GM18499 (cell line): ENCODE data around the gene OR13C3.
"Not testable (repeated sequence)": the region's sequence is repeated elsewhere in the genome, so short reads cannot be mapped to it uniquely, and the experiment has no call there.

ENCODE experiments used
- ATAC-seq: cut with Tn5 transposase; IDR thresholded peaks from one replicate; pipeline ENCODE4 v1.9.1; 2021; ENCODE audit warnings: moderate number of reproducible peaks; ENCODE audit not compliant: insufficient read depth, unreplicated experiment

Gene OR13C3

DNA sequence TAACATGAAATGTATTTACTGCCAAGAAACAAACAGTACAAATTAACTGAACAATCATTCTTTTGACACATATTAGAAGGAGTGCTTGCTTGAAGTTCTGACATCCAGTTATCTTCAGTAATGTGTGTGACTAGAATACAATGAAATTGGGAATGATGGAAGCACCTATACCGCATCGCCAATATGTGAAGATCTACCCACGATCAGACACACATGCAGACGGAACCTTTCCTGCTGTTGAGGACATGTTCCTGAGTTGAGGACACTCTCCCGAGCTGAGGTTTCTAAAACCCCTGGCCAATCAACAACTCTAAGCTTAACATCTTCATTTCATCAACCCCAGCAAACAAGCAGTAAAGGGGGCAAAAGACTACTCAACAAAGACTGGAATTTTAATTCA, at the start of gene OR13C3:
OR13C3 (minus strand) TSS at position 101 of the 400 bp plus-strand sequence. CDS start 133 bp downstream, outside the sequence.
- no peak for ATAC-seq

DNA sequence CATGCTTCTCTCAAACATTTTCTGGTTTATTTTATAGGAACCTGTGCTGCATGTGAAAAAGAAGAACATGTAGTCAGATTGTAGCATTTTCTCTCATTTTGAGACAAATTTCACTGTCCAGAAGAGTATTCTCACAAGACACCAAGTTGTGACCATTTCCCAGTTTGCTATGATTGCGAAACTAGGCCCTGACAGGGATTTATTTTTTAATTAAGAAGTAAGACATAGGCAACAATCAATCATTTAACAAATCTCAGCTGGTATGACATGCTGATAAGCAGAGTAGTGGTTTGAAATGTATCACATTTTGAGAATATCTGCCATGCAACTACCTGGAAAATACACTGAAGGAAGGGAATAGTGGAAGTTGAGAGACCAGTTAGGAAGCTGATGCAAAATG, 43.9 kb upstream of the OR13C3 start:
- ATAC-seq, result no peak

DNA sequence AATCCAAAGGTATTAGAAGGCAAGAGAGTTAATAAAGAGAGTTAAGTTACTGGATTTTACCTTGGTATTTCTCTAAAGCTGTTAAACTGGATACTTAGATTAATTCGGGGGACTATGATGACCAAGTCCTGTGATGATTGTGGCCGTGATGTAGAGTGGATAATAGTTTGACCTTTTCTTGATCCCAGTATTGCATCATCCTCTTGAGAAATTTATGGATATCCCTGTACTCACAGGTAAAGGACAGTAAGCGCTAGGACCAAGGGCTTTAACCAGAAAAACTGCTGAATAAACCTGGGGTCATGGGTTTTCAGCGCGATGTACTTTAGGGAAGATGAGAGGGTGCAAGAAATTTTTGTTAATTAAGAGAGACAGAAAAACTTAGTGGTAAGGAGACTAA, 40.6 kb upstream of the OR13C3 start:
- no peak for ATAC-seq

DNA sequence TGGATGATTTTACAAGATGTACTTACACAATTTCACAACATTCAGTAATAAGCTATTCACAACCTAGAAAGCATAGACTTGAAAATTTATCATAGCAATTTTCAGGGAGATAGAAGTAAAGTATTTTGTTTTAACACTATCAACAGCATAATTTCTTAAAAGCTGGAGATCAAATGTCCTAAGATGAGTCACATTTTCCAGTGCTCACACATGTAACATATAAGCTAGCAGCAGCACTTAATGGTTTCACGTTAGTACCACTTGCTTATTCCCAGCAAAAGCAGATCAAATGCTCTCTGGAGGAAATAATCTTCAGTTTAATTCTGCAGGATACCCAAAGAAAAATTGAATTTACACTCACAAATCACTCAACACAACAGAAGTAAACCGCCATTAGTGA, 38.8 kb upstream of the OR13C3 start:
- no peak for ATAC-seq

DNA sequence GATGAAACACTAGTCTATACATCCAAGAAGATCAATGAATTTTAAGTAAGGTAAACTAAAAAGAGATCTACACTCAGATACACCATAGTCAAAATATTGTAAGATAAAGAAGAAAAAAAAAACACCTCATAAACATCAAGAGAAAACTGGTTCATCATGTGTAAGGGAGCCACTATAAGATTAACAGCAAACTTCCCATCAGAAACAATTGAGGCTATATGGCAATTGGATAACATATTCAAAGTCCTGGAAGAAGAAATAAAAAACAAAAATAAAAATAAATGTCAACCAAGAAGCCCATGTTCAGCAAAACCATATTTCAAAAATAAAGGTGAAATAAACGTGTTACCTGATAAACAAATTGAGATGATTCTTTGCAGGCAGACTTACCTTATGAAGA, 36.0 kb upstream of the OR13C3 start:
- no peak for ATAC-seq

DNA sequence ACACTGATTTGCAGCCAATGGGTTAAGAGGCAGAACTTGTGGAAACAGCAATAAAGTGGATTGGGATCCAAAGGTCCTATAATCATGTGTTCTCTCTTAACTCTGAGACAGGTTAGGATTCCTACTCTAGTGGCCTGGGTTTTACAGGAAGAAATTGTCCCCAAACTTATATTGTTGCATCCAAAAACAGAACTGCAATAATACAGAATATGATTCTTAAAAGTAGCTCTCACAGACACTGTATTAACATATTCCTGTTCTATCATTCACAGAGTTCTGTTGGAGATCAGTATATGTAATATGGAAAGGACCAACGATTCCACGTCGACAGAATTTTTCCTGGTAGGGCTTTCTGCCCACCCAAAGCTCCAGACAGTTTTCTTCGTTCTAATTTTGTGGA, 32.2 kb upstream of the OR13C3 start, which contains the start of gene OR13C8:
OR13C8 (plus strand) TSS at position 301 of the 400 bp plus-strand sequence; CDS start at position 301, 0 bp downstream.
- no peak for ATAC-seq

DNA sequence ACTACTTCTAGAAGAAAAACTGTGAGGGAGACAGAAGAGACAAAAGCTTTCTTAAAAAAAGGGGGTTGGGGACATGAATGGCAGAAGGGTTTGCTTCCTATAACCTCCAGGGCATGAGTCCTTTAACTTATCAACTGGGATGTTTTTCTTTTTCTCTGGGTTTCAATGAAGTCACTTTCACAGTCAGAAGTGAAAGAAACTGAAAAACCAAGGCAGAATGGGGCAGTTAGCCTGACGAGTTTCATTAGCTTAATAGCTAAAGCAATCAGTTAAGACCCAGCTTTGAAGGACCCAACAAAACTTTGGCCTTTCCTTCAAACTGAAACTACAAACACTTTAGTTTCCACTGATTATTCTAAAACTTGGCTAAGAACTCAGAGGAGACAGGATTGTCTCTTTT, 27.7 kb upstream of the OR13C3 start:
- no peak for ATAC-seq

DNA sequence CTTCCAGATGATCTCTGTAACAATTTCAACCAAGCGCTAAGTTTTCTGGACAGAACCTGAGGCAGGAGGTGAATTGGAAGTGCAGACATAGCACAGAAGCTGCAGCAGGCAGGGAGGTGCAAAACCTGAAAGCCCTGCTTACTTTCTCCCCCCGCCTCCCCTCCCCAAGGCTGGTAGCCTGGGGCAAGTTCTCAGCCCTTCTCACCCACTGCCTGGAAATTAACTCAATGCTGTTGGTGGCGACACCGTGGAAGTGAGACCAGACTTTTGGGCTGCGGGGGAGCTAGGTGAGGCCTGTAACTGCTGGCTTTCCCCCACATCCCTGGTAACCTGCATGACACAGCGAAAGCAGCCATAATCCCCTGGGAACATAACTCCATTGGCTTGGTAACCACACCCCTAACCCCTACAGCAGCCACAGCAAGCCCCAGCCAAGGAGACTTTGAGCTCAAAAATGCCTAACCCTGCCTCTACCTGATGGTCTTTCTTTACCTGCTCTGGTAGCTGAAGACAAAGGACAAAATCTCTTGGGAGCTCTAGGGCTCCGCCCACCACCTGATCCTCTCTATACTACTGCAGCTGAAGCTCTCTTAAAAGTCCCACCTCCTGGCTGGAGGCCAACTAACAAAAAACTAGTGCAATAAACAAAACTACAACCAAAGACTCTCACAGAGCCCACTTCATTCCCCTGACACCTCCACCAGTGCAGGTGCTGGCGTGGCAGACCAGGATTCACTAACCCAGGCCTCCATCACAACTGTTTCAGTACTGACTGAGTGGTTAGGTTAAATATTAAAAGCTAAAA, 20.4 kb upstream of the OR13C3 start:
- no peak for ATAC-seq

DNA sequence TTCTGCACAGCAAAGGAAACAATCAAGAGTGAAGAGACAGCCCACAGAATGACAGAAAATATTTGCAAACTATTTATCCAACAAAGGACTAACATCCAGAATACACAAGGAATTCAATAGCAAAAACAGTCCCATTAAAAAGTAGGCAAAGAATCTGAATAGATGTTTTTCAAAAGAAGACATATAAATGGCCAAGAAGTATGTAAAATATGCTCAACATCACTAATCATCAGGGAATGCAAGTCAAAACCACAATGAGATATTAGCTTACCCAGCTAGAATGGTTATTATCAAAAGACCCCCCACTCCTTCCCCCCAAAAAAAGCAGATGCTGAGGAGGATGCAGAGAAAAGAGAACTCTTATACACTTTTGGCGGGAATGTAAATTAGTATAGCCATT, 18.9 kb upstream of the OR13C3 start:
- no peak for ATAC-seq

DNA sequence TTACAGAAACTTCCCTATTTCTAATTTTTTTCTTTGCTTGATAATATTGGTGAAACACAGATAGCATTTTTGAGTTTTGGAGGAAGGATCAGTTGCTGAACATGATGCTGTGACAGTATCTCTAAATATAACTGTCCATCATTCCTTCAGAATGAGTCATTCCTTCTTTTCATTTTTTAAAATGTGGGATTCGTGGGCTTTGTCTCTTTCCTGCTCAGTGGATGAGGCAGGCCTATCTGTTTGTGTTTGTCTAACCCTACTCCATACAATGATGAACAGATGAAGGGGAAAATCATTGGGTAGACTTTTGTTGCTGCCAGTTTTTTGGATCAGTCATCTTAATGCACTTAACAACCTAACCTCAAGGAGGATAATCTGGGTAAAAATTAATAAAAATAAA, 16.6 kb upstream of the OR13C3 start:
- ATAC-seq, result no peak

DNA sequence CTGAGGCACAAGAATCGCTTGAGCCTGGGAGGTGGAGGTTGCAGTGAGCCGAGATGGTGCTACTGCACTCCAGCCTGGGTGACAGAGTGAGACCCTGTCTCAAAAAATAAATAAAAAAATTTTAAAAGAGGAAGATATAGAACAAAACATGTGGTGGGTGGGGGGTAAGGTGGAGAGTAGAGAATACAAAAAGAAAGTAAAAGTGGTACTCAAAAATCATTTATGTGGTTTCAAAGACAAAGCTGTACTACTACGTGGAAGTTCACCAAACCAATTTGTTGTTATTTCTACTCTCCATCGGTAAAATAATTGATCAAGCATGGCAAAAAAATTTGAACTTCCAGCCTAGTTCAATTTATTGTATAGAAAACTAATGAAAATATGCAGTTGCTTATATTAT, 8.0 kb upstream of the OR13C3 start:
- no peak for ATAC-seq

DNA sequence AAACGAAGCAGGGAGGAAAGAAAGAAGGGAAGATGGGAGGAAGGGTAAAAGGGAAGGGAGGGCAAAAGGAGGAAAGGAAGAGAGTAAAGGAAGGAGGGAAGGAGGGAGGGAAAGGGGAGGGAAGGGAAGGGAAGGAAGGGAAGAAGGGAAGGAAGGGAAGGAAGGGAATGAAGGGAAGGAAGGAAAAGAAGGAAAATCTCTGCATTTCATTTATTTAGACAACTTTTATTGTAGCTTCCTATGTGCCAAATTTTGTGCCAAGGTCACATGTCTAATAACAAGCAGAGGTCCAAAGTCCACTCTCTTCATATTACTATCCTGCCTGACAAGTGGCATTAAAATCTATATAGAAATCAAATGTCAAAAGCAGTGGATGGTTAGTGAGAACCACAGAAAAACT, 2.6 kb upstream of the OR13C3 start:
- ATAC-seq, result no peak

DNA sequence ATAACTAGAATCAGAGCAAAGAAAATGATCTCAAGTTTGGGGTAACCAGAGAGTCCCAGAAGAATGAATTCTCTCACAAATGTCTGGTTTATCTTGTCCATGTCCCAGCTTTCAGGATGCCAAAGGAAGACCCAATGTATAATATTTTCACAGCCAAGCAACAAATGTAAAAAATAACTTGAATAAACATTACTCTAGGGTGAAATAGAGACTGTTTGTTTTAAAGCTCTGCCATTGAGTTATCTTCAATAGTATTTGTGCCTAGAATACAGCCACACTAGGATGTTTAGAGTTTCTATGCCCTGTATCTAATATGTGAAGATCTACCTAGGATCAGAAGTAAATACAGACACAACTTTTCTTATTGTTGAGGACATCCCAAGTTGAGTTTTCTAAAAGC, 9.5 kb downstream of the OR13C3 start, which contains the start of gene OR13C4:
OR13C4 (minus strand) TSS at position 101 of the 400 bp plus-strand sequence; CDS start at position 101, 0 bp downstream.
- no peak for ATAC-seq

DNA sequence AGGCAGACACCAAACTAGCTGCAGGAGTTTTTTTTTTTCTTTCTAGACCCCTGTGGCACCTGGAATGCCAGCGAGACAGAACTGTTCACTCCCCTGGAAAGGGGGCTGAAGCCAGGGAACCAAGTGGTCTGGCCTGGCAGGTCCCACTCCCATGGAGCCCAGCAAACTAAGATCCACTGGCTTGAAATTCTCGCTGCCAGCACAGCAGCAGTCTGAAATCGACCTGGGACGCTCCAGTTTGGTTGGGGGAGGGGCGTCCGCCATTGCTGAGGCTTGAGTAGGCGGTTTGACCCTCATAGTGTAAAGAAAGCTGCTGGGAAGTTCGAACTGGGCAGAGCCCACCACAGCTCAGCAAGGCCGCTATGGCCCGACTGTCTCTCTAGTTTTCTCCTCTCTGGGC, 16.4 kb downstream of the OR13C3 start:
- ATAC-seq, result not testable (repeated sequence)

DNA sequence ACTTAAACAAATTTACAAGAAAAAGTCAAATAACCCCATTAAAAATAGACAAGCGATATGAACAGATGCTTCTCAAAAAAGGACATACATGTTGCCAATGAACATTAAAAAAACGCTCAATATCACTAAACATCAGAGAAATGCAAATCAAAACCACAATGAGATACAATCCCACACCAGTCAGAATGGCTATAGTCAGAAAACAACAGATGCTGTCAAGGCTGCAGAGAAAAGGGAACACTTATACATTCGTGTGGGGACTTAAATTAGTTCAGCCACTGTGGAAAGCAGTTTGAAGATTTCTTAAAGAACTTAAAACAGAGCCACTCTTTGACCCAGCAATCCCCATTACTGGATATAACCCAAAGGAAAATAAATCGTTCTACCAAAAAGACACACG, 21.8 kb downstream of the OR13C3 start:
- ATAC-seq, result no peak

DNA sequence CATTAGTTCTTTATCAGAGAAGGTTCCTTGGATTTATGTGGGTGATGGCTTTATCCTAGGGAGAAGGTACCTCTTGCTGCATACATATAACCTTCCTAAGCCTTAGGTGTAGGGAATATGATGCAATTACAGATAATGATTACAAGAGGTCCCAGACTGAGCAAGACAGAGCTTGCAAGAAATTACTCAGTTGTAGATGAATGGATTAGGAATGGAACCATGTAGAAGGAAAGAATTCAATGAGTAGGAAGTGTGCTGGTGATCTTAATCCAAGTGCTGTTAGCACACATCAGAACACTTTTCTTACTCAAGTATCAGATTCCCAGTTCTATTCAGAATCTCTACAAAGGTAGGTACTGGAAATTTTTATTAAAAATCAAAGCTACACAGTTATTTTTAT, 30.1 kb downstream of the OR13C3 start:
- no peak for ATAC-seq

DNA sequence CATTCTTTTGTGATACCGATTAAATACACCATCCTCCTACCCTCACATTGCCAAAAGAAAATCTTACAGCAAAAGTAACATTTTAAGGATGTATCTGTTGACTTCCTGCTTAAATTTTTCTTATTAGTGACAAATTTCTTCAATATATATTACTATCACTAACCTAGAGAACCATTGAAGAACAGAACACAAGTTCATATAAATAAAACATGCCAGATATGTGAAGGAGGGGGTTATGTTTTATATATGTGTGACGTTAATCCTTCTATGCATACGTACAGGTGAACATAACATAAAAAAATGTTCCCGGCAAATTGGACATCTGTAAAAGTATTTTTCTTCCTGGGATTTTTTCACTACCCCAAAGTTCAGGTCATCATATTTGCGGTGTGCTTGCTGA, 32.7 kb downstream of the OR13C3 start, which contains the start of gene OR13F1:
OR13F1 (plus strand) TSS at position 301 of the 400 bp plus-strand sequence; CDS start at position 301, 0 bp downstream.
- ATAC-seq, result no peak

DNA sequence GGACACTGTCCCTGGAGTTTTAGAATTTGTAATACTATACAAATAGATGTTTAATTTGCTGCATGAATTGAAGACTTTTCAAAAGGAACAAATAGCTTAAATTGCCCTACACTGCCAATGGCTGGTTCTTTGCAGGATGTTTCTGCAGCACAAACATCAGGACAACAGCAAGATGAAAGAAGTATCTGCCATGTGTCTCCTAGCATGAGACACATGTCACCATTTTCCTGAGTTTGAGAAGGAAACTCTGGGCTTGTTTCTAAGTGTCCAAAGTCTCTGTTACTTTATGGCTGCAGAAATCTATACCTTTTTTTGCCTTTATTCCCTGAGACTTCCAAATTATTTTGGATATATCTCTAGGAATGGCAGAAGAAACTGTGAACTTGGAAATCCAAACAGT, 33.2 kb downstream of the OR13C3 start:
- no peak for ATAC-seq

DNA sequence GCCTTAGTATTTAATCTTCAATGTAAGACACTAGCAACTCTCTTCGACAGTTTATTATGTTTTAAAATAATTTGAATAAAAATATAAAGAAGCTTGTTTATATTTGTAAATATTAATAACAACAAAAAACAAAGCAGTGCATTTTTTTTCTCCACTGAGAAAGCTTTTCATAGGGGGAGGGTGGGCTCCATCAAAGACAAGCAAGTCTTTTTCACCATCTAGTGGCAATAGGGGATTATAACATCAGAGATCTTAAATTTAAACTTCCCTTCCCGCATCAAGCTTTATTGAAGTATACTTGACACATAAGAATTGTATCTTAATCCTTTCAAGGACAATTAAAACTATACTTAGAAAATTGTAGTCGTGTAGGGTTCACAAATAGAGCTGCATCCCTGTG, 41.8 kb downstream of the OR13C3 start:
- no peak for ATAC-seq
